T-helper 17 cell (primary cell): ENCODE results near the gene CTNND2. TPM values are rescaled to one million over a fixed set of nuclear protein-coding genes. Genes with fewer than 3 reads are reported as not detected.
"Not testable (repeated sequence)": the region's sequence is repeated elsewhere in the genome, so short reads cannot be mapped to it uniquely, and the experiment has no call there.

Source experiments
- ATAC-seq: fragments of 150-1000 bp; cut with Tn5 transposase; 2 replicates; pipeline ENCODE4 v1.10.0; 2021; ENCODE audit warnings: mild to moderate bottlenecking, moderate library complexity
- DNase-seq, 3 donors: peaks; one replicate each; pipeline versions ENCODE4 v3.0.0 to v3.0.0-alpha.2; 2020 to 2021
- H3K9me3 ChIP-seq: one replicate; pipeline ENCODE4 v1.7.0; 2013; ENCODE audit warnings: low read length, mild to moderate bottlenecking; ENCODE audit not compliant: control insufficient read depth, poor library complexity, severe bottlenecking
- H3K27ac Mint-ChIP-seq: one replicate; pipeline ENCODE4 v1.8.0; 2022; ENCODE audit warnings: mild to moderate bottlenecking, moderate library complexity, mixed read lengths
- H3K27me3 Mint-ChIP-seq: one replicate; pipeline ENCODE4 v1.8.0; 2022; ENCODE audit warnings: mixed read lengths
- H3K36me3 Mint-ChIP-seq: one replicate; pipeline ENCODE4 v1.8.0; 2022; ENCODE audit warnings: low read depth, mixed read lengths
- H3K4me1 Mint-ChIP-seq: one replicate; pipeline ENCODE4 v1.8.0; 2022; ENCODE audit warnings: mild to moderate bottlenecking, mixed read lengths
- H3K4me3 Mint-ChIP-seq: one replicate; pipeline ENCODE4 v1.8.0; 2022; ENCODE audit warnings: mild to moderate bottlenecking, moderate library complexity, mixed read lengths
- total RNA-seq, 4 donors: library from RNA in 2 of 4; stranded (reverse) in 2 of 4; gene quantifications; one replicate each; pipeline ENCODE4 v1.2.3 and lab custom pipeline; 2022 to 2026

CTNND2 gene
- total RNA-seq, 2 donors from 2014 or later: 0.94 to 1.6 TPM

DNA sequence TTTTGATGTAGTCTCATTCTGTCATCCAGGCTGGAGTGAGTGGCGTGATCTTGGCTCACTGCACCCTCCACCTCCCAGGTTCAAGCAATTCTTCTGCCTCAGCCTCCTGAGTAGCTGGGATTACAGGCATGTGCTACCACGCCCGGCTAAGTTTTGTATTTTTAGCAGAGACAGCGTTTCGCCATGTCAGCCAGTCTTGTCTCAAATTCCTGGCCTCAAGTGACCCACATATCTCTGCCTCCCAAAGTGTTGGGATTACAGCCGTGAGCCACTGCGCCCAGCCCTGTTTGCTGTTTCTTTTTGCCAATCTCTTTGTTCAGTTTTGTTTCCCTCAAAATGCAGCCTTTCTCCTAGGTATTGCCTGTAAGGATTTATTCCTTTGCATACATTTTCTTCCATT, 287.6 kb downstream of the CTNND2 start:
- DNase-seq, ATAC-seq, H3K4me1 Mint-ChIP-seq, H3K9me3 ChIP-seq, H3K4me3 Mint-ChIP-seq, H3K27me3 Mint-ChIP-seq, H3K27ac Mint-ChIP-seq, H3K36me3 Mint-ChIP-seq: not testable (repeated sequence)

- Mint-ChIP-seq H3K4me3 (no peak overlapping the region), H3K27ac (no peak overlapping the region), H3K4me1 (no peaks in the 10 kb centered on the region), H3K27me3 (no peaks in the 10 kb centered on the region), H3K36me3 (no peaks in the 10 kb centered on the region)
- no peaks in the 10 kb centered on the region for H3K9me3 ChIP-seq
- DNase-seq: no peak
- no peak for ATAC-seq
These were observed 293.2 kb downstream of the CTNND2 start for GRCh38 chr5:11611011-11611410.

- Mint-ChIP-seq H3K4me1 (no peaks in the 10 kb centered on the region), H3K27ac (no peak overlapping the region), H3K4me3 (no peak overlapping the region), H3K27me3 (no peaks in the 10 kb centered on the region), H3K36me3 (no peaks in the 10 kb centered on the region)
- DNase-seq (no peak), ATAC-seq (no peak)
- no peaks in the 10 kb centered on the region for H3K9me3 ChIP-seq
These were observed 294.5 kb downstream of the CTNND2 start for GRCh38 chr5:11609570-11610303.

DNA sequence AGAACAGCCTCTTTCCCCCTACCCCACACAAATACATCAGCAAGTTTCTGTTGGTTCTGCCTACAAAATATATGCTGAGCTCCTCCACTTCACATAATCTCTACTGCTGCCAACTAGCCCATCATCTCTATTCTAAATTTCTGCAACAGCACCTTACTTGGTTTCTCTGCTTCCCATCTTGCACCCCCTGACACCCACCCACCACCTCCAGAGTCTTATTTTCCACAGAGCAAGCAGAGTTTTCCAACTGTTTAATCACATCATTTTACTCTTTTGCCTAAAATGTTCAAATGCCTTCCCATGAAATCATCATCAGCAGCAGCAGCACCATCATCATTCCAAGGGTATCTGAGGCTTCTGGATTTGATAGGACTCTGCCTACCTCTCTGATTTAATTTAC, 295.7 kb downstream of the CTNND2 start:
- Mint-ChIP-seq H3K4me1 (no peaks in the 10 kb centered on the region), H3K27ac (no peak overlapping the region), H3K27me3 (no peaks in the 10 kb centered on the region), H3K4me3 (no peak overlapping the region), H3K36me3 (no peaks in the 10 kb centered on the region)
- DNase-seq: no peak
- ATAC-seq: no peak
- no peaks in the 10 kb centered on the region for H3K9me3 ChIP-seq

DNA sequence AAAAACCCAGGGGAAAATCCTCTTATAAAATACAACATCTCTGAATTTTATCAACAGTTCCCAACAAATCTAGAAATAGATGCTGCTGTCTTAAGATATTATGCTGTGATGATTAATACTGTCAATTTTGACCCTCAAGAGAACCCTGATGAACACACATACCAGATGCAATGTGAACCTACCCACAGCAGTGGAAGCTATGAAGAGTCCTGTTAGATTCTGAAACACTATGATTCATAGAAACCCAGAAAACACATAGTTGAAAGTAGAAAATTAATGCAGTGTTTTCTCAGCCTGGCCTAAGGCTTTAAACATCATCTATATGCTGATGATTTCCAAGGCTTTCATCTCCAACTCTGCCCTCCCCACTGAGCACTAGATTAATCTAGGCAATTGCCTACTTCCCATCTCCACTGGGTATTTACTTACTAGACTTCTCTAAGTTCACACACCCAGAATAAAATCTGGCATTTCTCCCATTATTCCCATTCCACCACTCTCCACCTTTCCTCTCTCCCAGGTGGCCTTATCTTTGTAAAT, 296.2 kb downstream of the CTNND2 start:
- no peaks in the 10 kb centered on the region for H3K27me3 Mint-ChIP-seq
- H3K27ac Mint-ChIP-seq: no peak overlapping the region
- H3K9me3 ChIP-seq: no peaks in the 10 kb centered on the region
- no peaks in the 10 kb centered on the region for H3K4me1 Mint-ChIP-seq
- H3K4me3 Mint-ChIP-seq: no peak overlapping the region
- DNase-seq (no peak), ATAC-seq (no peak)
- H3K36me3 Mint-ChIP-seq: no peaks in the 10 kb centered on the region

- H3K27ac Mint-ChIP-seq: no peak overlapping the region
- no peak for DNase-seq
- H3K9me3 ChIP-seq: no peaks in the 10 kb centered on the region
- no peaks in the 10 kb centered on the region for H3K27me3 Mint-ChIP-seq
- no peaks in the 10 kb centered on the region for H3K36me3 Mint-ChIP-seq
- no peaks in the 10 kb centered on the region for H3K4me1 Mint-ChIP-seq
- no peak overlapping the region for H3K4me3 Mint-ChIP-seq
- ATAC-seq: no peak
These were observed 301.9 kb downstream of the CTNND2 start for GRCh38 chr5:11602298-11602697.

DNA sequence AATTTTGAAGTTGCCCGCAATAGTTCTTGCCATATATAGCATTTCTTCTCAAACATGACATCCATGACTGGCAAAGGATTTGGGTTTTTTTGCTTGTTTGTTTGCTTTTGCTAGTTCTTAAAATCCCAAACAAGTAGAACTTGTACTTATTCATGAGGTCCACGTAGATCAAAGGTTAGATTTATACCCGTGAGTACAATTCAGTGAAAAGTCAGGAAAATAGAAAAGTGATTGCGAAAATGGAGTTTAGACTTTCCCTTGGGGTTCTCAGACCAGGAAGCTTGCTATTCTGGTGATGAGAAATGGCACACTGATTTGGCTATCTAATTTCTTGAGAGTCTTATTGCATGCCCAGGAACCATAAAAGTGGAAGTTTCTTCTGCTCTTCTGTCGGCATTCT, 304.7 kb downstream of the CTNND2 start:
- H3K4me3 Mint-ChIP-seq: no peak overlapping the region

DNA sequence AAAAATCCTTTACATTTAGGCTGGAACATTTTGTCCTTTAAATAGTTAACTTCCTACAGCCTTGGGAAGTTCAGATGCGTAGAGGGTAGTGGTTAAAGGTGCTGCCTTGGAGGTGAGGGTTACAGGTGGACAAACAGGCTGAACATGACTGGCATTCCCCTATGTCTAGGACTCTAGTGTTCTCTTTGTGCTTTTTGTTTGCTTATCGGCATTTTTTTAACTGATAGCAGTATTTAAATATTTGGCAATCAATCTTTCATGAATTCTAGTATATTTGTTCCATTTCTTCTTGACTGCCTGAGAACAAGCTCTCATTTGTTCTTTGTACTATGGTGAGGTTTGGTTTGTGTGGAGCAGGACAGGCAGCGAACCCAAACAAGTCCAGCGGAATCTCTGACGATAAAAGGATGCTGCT, 307.6 kb downstream of the CTNND2 start:
- Mint-ChIP-seq H3K36me3 (no peaks in the 10 kb centered on the region), H3K27me3 (no peaks in the 10 kb centered on the region), H3K4me3 (no peak overlapping the region), H3K27ac (no peak overlapping the region), H3K4me1 (no peaks in the 10 kb centered on the region)
- DNase-seq (no peak), ATAC-seq (no peak)
- H3K9me3 ChIP-seq: no peaks in the 10 kb centered on the region

More for the DNA sequence above, 304.7 kb downstream of the CTNND2 start:
- H3K9me3 ChIP-seq: no peaks in the 10 kb centered on the region
- no peak for DNase-seq
- no peaks in the 10 kb centered on the region for H3K27me3 Mint-ChIP-seq
- H3K27ac Mint-ChIP-seq: no peak overlapping the region
- no peak for ATAC-seq
- no peaks in the 10 kb centered on the region for H3K36me3 Mint-ChIP-seq
- no peaks in the 10 kb centered on the region for H3K4me1 Mint-ChIP-seq

- ATAC-seq (no peak), DNase-seq (no peak)
- H3K27me3 Mint-ChIP-seq: no peaks in the 10 kb centered on the region
- no peaks in the 10 kb centered on the region for H3K4me1 Mint-ChIP-seq
- no peaks in the 10 kb centered on the region for H3K9me3 ChIP-seq
- no peak overlapping the region for H3K4me3 Mint-ChIP-seq
- H3K27ac Mint-ChIP-seq: no peak overlapping the region
- no peaks in the 10 kb centered on the region for H3K36me3 Mint-ChIP-seq
These were observed 308.1 kb downstream of the CTNND2 start for GRCh38 chr5:11596185-11596584.

DNA sequence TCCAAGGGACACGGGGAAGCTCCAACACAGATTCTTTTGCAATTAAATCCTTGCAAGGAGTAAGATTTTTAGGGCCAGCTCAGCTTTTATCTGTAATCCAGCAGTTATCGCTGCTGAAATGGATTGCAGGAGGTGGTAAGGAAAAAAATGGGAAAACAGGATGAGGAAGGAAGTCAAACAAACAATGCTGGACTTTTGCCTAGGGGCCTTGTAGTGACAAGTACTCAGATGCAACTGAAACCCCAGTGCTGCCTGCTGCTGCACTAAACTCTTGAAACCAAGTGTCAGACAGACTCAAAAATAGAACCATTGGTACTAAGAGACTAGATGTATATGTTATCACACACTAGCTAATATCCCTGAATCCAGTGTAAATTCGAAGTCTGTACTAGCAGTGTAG, 309.2 kb downstream of the CTNND2 start:
- Mint-ChIP-seq H3K36me3 (no peaks in the 10 kb centered on the region), H3K4me3 (no peak overlapping the region), H3K27me3 (no peaks in the 10 kb centered on the region), H3K27ac (no peak overlapping the region), H3K4me1 (no peaks in the 10 kb centered on the region)
- DNase-seq (no peak), ATAC-seq (no peak)
- H3K9me3 ChIP-seq: no peaks in the 10 kb centered on the region

DNA sequence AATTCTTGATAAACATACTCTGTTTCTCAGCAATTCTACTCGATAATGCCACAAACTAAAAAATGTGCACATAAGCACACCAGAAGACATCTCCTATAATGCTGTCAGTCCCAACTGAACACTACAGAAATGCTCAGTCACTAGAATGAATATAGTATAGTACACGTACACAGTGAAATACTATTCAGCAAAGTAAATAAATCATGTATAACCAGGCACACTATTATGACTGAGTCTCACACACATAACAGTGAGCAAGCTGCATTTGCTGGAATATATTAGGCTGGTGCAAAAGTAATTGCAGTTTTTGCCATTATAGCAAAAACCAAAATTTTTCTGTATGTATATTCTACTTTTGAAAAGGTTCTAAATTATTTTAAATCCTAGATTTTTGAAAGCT, 310.2 kb downstream of the CTNND2 start:
- Mint-ChIP-seq H3K27ac (no peak overlapping the region), H3K27me3 (no peaks in the 10 kb centered on the region), H3K4me1 (no peaks in the 10 kb centered on the region), H3K4me3 (no peak overlapping the region), H3K36me3 (no peaks in the 10 kb centered on the region)
- ATAC-seq (no peak), DNase-seq (no peak)
- no peaks in the 10 kb centered on the region for H3K9me3 ChIP-seq

- H3K4me1 Mint-ChIP-seq: no peaks in the 10 kb centered on the region
- no peak for ATAC-seq
- DNase-seq: no peak
- no peak overlapping the region for H3K27ac Mint-ChIP-seq
- no peaks in the 10 kb centered on the region for H3K9me3 ChIP-seq
- no peaks in the 10 kb centered on the region for H3K36me3 Mint-ChIP-seq
- H3K4me3 Mint-ChIP-seq: no peak overlapping the region
- H3K27me3 Mint-ChIP-seq: no peaks in the 10 kb centered on the region
These were observed 313.8 kb downstream of the CTNND2 start for GRCh38 chr5:11590475-11590874.

DNA sequence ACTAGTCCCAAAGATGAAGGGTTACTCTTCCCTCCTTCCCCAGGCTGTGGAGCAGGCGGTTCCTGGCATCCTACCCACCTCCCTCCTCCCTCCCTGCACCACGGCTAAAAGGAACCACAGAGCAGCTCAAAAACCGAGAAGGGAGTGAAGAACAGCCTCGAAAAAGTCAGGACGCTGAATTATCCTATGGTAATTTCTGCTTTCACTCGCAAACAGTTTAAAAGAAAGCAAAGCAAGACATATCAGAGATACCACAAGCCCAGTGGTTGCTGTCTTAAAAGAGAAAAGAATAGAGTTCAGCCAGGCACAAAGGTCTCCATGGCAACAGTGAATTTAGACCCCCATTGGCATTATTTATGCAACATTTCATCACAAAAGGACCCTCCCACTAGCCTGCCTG, 315.4 kb downstream of the CTNND2 start:
- Mint-ChIP-seq H3K4me1 (no peaks in the 10 kb centered on the region), H3K27ac (no peak overlapping the region), H3K4me3 (no peak overlapping the region), H3K27me3 (no peaks in the 10 kb centered on the region), H3K36me3 (no peaks in the 10 kb centered on the region)
- ATAC-seq: no peak
- H3K9me3 ChIP-seq: no peaks in the 10 kb centered on the region
- DNase-seq: no peak

- no peaks in the 10 kb centered on the region for H3K36me3 Mint-ChIP-seq
- DNase-seq: no peak
- H3K27ac Mint-ChIP-seq: no peak overlapping the region
- H3K27me3 Mint-ChIP-seq: peaks cover 13% of the 10 kb centered on the region
- H3K4me3 Mint-ChIP-seq: no peak overlapping the region
- no peak for ATAC-seq
- no peaks in the 10 kb centered on the region for H3K9me3 ChIP-seq
- no peaks in the 10 kb centered on the region for H3K4me1 Mint-ChIP-seq
These were observed 320.2 kb downstream of the CTNND2 start for GRCh38 chr5:11584017-11584416.
